ENCODE measurements around the gene PCBD2.
"Not testable (repeated sequence)": the region's sequence is repeated elsewhere in the genome, so short reads cannot be mapped to it uniquely, and the experiment has no call there.

Gene PCBD2

GRCh38 chr5:134906811-134907210, 1.9 kb downstream of the PCBD2 start:
- no peak for DNase-seq (ENCODE audit: low read depth in 2 of 2)

GRCh38 chr5:134910752-134911151, 5.8 kb downstream of the PCBD2 start:
- DNase-seq (ENCODE audit: low read depth in 2 of 2), result not testable (repeated sequence)

GRCh38 chr5:134911285-134912206, 6.6 kb downstream of the PCBD2 start:
- DNase-seq (ENCODE audit: low read depth in 2 of 2), result no peak

GRCh38 chr5:134913254-134913653, 8.3 kb downstream of the PCBD2 start:
- DNase-seq (ENCODE audit: low read depth in 2 of 2), result no peak

GRCh38 chr5:134913795-134914194, 8.9 kb downstream of the PCBD2 start:
- DNase-seq (ENCODE audit: low read depth in 2 of 2), result no peak

GRCh38 chr5:134917070-134917815, 12.3 kb downstream of the PCBD2 start:
- no peak for DNase-seq (ENCODE audit: low read depth in 2 of 2)

GRCh38 chr5:134918861-134919260, 13.9 kb downstream of the PCBD2 start:
- DNase-seq (ENCODE audit: low read depth in 2 of 2), result no peak

- DNase-seq (ENCODE audit: low read depth in 2 of 2), result no peak
These were observed 16.1 kb downstream of the PCBD2 start for GRCh38 chr5:134920848-134921575.

GRCh38 chr5:134932508-134932907, 27.6 kb downstream of the PCBD2 start:
- DNase-seq (ENCODE audit: low read depth in 2 of 2), result no peak

GRCh38 chr5:134934202-134934601, 29.3 kb downstream of the PCBD2 start:
- DNase-seq (ENCODE audit: low read depth in 2 of 2), result no peak

GRCh38 chr5:134935711-134936602, 31.0 kb downstream of the PCBD2 start:
- no peak for DNase-seq (ENCODE audit: low read depth in 2 of 2)

- no peak for DNase-seq (ENCODE audit: low read depth in 2 of 2)
These were observed 32.6 kb downstream of the PCBD2 start for GRCh38 chr5:134937526-134937925.

GRCh38 chr5:134938030-134938429, 33.1 kb downstream of the PCBD2 start:
- DNase-seq (ENCODE audit: low read depth in 2 of 2), result no peak

- no peak for DNase-seq (ENCODE audit: low read depth in 2 of 2)
These were observed 34.6 kb downstream of the PCBD2 start for GRCh38 chr5:134939500-134939899.

GRCh38 chr5:134943547-134943946, 38.6 kb downstream of the PCBD2 start:
- no peak for DNase-seq (ENCODE audit: low read depth in 2 of 2)

GRCh38 chr5:134944630-134945029, 39.7 kb downstream of the PCBD2 start:
- no peak for DNase-seq (ENCODE audit: low read depth in 2 of 2)

GRCh38 chr5:134945041-134945440, 40.1 kb downstream of the PCBD2 start:
- no peak for DNase-seq (ENCODE audit: low read depth in 2 of 2)

GRCh38 chr5:134948911-134949310, 44.0 kb downstream of the PCBD2 start:
- DNase-seq (ENCODE audit: low read depth in 2 of 2), result no peak

GRCh38 chr5:134949316-134949715, 44.4 kb downstream of the PCBD2 start:
- DNase-seq (ENCODE audit: low read depth in 2 of 2), result no peak

GRCh38 chr5:134957920-134958608, 53.1 kb downstream of the PCBD2 start:
- no peak for DNase-seq (ENCODE audit: low read depth in 2 of 2)

- DNase-seq (ENCODE audit: low read depth in 2 of 2), result no peak
These were observed 53.8 kb downstream of the PCBD2 start for GRCh38 chr5:134958755-134959154.
